Urothelium cell line (cell line): ENCODE measurements around the gene SMYD1.

ENCODE experiments used
- DNase-seq: peaks from one replicate; pipeline ENCODE4 v3.0.0; 2011; ENCODE audit warnings: low spot score, mixed read lengths
- FAIRE-seq: peaks from 2 replicates; lab custom pipeline; 2011; peaks lifted over from hg19 to GRCh38; lab: Jason Lieb, UNC

The SMYD1 gene

DNA sequence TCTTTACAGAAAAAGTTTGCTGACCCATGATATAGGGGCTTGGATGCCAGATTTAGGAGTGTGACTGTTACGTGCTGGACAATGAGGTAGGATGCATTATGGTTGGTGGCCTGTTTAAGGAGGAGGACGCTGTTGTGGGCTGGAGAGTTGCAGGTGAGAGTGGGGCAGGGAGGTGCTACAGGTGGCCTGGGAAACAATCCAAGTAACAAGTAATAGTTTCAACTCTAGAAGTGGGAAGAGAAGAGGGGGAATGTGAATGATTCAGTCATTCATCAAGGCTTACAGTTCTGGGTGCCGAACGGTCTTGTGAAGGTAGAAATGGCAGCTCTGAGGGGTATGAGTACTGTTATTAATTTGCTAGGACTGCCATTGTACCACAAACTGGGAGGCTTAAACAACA lies 54.1 kb downstream of the SMYD1 start:
- no peak for FAIRE-seq
- DNase-seq = no peak

DNA sequence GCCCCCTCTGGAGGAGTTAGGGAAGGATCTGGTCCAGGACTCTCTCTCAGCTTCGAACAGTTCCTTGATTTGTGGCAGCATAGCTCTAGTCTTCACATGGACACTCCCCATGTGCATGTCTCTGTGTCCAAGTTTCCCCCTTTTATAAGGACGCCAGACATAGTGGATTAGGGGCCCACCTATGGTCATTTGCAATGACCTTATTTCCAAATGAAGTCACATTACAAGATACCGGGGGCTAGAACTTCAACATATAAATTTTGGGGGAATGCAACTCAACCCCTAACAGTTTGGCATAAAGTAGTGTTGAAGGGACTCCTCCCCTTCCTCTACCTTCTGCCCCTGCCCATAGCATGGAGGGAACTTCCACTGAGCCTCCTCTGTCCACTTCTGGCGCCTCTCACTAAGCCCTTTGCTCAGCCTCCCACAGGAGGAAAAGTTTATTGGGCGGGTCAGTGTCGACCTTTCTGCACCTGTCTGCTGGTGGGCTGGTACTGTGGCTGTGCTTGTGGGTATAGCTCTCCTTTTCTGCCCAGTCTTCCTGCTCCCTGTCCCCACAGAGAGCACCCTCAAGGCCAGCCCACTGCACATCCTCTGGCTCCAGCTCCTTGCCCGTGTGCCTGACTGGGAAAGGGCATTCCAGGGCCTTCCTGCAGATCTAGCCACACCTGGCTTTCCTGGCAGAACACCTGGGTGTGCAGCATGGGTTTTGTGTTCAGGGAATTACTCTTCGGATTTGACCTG lies 54.7 kb downstream of the SMYD1 start:
- no peak for FAIRE-seq

DNA sequence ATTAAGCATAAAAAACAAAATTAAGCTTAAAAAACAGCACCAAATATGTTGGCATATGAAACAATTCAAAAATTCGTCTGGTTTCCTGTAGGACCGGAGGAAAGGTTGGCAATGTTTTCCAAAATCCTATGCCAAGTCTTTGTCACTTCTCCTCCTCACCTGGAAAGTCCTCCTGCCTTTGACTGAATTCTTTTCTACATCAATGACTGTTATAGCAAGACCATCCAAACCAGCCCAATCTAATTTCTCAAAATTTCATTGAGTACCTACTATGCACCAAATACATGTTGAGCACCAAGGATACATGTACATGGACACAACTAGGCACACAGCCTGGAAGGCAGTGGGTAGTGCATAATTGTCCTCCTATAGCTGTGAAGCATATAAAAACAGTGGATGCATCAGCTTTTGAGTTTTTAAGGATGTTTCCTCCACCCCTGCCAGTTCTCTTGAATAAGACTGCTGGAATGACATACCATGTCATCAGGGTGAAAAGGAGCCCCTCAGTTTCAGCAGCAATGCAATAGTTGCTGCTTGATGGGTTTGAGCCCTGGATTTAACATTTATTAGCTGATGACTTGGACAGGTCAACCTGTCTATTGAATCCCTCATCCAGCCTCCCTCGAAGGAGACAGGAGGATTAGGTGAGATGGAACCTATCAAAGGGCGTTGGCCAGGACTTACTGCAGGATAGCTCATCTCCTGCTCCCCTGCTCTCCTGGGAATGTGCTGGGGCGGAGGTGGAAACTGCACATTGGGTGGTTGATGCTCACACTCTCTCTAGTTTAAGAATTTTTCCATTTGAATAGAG lies 55.7 kb downstream of the SMYD1 start:
- FAIRE-seq (no peak), DNase-seq (no peak)

More for the DNA sequence above, 54.7 kb downstream of the SMYD1 start:
- DNase-seq = no peak

DNA sequence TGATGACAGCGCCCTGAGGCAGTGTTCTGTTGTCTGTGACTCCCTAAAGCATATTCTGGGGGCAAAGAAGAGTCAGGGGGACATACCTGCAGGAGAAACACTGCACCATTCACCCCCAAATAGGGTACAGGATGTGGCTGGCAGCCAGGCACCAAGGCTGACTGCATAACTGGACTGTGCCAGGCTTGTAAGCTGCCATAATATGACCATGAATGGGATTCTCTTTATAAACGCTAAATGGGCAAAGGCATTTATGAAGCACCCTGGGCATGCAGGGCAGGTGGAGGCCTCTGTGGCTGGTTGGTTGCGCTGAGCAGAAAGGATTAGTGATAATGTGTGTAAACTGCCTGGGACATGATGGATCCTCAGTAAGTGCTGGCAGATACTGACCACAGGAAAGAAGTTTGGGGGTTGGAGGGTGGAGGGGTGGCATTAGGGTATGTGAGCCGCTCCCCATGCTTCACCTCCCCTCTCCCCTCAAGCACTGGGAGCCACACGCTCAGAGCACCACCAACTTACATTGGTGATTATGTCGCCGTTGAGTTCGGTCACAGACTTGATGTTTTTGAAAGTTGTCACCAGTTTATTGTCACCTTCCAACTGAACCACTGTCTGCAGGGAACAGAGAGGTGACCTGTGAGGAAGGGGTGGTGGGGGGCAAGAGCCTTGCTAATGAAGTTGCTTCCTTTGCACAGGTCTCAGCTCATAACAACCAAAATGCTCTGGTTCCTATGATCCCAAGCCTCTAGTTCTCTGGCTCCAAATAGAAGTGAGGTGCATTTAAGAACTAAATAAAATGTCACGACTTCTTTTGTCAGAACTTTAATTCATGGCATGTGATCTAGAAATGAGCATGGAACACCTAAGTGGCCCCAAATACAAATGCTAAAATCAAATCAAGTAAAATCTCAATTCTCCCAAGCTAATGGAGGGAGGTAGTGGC lies 56.6 kb downstream of the SMYD1 start:
- DNase-seq = no peak
- FAIRE-seq = no peak

DNA sequence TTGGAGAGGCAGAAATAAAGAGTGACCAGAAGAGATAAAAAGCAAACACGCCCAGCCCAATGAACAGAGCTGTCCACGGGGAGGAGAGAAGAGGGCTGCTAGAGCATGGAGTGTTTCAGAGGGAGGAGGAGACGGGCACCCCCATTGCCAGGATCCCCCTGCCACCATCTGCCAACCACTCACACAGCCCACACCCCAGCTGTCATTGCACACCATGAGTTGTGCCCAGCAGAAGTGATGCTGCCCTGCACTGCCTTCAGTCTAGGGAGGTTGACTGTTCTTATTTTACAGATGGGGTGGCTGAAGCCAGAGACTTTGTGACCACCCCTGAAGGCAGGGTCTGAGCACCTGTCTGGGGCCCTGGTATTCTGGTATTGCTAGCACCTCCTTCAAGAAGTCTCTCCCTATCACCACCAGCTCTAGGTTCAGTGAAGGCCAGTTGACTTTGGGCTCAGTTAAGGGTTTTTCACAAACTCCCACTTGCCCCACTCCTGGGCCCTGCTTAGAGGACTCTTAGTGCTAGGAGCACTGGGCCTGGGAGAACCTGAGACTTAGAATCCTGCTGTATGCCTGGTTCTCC lies 57.8 kb downstream of the SMYD1 start:
- FAIRE-seq (no peak), DNase-seq (no peak)

DNA sequence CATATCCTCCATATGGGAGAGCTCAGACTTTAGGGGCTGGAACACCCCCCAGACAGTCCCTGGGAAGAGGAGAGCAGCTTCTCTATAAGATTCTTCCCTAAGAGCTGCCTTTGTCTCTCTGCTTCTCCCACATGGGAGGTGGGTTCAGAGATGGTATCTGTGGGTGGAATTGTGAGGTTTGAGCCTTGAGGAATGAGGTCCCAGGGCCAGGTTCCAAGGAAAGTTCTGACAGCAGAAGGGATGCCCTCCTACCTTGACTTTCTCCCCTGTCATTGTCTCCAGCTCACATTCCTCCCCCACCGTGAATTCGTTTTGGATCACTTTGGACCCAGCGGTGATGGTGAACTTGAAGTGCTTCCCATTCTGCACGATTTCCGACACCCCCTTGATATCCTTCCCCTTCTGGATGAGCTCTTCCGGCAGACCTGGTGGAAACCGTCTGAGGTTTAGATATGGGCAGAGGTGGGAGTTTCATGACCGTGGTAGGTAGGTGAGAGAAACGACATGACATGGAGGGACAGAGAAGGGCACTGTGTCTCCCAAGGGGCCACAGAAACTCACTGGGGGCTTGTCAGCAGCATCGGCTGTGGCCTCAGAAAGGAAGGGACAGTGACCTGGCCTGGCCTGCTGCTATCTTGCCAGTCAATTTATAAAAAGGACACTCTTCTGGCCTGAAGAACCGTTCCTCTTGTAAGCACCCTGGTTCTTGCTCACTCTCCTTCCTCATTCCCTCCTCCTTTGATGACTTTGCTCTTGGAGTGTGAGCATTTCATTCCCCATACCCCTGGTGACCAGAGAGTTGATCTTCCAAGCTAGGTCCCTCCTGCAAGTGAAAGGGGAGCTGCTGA lies 58.5 kb downstream of the SMYD1 start:
- no peak for FAIRE-seq
- no peak for DNase-seq

DNA sequence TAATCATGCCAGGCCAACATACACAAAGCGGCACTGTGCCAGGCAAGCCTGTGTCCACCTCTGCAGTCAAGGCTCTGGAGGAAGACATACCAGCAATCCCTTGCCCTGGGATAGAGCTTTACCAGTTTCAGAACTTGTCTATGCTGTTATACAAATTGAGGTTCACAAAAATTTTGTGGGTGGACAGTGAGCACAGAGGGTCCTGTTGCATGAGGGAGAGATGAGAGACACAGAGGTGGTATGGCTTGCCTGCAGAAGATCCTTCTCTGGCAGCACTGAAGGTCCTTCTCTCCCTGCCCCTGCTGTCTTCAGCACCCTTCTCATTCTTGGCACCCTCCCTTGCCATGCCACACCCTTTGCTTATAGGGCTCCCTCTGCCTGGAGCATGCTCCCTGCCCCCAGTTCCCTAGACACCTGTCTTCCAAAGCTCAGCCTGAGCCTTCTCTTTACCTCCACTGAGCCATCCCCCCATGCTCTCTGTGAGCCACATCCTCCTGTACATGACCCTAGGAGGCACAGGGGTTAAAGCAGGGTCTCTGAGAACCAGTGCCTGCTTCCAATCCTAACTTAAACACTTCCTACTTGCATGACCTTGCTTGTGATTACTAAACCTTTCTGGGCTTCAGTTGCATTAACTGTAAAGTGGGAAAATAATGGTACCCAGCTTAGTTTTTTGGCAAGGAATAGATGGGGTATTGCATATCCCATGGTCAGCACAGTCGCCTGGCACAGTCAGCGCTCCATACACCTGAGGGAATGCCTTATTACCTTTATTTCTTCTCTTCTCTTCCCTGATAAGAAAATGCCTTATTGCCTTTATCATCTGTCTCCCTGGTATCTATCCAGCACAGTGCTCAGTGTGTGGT lies 59.4 kb downstream of the SMYD1 start:
- FAIRE-seq (no peak), DNase-seq (no peak)

DNA sequence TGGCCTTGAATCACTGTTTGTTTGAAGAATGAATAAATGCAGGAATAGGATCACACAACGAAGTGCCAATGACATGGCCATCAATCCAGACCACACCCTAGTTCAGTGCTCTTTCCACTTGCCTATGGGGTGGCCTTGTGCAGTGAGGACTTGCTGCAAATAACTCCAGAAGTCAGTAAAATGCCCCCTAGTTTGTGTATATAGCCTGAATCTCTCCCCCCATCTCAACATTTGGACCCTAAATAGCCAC lies 59.9 kb downstream of the SMYD1 start:
- DNase-seq (no peak), FAIRE-seq (peak; percentile 23)

DNA sequence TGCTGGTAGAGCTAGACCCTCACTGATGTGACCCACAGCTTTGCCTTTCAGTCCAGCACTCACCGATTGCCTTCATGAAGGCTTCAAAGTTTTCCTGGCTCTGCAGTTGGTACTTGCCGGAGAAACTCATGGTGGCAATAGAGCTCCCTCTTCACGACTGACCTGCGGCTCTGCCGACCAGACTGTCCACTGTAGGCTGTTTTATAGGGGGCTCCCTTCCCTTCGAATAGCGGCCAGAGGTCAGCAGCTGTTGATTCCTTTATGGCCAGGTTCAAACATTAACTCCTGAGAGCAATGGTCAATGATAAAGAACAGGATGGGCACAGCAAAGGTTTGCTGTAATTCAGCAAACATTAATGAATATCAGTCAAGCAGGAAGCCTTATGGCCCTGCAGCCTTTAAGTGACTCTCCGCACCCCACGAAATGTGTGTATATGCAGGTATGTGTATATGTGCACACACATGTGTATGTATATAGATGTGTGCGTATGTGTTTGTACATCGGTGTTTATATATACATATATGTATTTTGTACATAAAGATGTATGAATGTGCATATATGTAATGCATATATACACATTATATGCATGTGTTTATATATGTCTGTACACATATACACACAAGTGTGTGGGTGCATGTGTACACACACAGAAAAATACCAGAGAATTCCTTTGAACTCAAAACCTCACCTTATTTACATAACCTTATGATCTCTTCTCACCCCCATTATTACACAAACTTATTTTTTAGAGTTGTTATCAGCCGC lies 60.4 kb downstream of the SMYD1 start, which contains the start of gene FABP1:
Gene FABP1, minus strand, starts transcription at position 175 of the 766 bp plus-strand sequence. Its CDS starts 45 bp downstream, at position 130.
- no peak for FAIRE-seq

DNA sequence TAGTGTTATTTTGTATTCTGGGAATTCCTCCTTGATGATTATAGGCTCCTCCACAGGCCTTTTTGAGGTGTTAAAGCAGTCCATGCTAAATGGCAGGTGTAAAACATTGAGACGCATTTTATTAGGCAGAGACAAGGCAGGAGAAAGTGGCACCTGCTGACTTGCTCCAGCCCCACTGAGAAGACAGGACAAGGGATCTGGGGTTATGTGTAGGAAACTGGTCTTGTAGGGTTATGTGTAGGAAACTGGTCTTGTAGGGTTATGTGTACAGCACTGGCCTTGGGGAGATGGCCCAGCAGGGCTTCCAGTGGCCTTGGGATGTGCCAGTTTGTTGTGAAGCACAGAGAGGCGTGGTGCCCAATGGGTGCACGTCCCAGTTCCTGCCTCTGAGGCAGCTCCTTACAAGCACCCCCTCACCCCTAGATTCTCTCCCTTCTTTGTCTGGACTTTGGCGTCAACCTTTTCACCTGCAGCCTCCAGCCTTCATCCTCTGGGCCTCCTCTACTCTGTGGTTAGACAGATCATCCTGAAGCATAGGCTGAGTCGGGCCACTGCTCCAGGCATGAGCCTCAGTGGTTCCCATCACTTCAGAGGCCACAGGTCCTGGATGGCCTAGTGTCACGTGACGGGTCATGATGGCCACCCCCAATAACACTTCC lies 61.2 kb downstream of the SMYD1 start:
- FAIRE-seq = no peak
- no peak for DNase-seq

More for the DNA sequence above, 60.4 kb downstream of the SMYD1 start, which contains the start of gene FABP1:
- no peak for DNase-seq

DNA sequence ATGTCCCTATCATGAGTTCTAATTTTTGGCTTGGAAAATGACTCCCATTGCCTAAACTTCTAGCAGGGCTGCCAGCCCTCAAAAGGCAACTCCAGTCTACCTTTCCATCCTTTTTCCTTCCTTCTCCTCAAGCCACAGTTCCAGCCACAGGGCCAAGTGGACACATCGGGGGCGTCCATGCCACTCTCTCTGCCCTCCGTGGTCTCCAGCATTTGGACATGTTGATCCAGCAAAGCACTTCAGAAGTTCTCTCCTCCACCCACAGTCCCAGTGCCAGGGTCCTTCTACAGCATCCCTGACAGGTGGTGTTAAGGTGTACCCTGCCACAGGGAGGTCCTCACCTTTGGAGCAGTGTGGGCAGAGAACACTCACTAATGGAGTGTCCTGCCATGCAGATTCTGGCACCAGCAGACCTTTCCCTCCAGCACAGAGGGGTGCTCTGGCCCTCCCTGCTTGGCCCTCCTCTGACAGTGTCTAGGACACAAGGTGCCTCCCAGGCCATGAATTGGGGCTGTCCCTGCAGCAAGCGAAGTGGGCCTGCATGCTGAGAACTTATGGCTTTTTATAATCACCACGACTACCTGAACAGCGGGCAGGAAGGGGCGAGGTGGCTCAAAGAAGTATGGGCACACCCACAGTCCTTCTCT lies 61.8 kb downstream of the SMYD1 start:
- DNase-seq (no peak), FAIRE-seq (no peak)

DNA sequence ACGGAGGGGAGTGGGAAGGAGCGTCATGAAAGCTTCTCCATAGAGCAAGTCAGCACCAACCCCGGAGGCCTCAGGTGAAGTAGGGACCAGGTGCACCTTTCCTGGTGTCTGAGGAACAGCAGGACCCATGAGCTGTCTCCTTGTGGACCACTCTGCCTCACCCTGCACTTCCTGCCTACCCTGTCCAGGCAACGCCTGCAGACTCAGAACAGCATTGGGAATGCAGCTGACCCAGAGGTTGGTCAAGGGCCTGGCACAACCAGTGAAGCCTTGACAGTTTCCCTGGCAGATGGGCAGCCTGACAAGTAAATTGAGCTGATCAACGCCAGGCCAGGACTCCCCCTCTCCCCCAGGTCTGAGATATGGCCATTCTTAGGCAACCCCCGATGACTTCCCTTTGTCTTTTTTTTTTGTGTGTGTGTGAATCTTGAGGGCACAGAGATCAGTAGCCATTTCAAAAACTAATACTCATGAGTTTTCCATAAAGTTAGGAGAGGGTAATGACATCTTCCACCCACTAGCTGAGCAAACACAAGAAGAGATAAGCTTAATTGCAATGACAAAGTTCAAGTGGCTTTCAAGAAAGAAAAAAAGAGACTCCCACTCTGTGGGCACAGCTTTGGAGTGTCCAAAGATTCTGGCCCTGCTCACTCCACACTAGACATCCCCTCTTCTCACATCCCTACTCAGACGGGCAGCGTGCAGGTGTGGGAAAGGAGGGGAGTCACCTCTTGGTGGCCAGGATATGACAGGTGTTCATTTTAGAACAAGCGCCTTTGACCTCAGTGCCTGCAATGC lies 63.8 kb downstream of the SMYD1 start:
- FAIRE-seq = no peak
- no peak for DNase-seq

DNA sequence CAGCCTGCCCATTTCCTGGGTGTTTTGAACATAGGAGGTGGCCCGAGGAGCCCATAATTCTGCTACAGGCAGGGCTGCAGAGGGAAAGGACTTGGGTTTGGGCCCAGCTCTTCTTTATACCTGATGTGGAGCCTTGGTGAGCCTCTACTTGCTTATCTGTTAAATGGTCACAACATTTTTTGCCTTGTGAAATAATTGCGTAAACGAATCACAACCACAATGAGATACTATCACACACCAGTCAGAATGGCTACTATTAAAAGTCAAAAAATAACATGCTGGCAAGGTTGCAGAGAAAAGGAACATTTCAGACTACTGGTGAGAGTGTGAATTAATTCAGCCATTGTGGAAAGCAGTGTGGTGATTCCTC lies 64.4 kb downstream of the SMYD1 start:
- DNase-seq (no peak), FAIRE-seq (no peak)

DNA sequence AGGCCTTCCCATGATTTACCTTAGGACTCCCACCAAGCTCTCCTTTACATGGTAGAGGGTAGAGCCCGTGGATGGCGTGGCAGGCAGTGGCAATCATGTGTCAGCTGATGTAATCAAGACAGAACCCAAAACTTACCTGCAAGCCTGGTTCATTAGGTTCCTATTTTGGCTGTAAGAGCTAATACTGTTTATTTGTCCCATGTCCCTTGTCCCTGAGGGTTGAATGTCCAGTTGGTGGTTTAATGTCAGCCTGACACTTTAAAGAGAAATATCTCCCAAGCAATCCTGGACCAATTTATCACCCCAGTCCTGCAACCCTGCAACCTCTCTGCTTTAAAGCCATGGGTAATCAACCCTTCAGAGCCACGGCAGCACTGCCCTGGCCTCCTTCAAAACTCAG lies 66.2 kb downstream of the SMYD1 start:
- DNase-seq = no peak
- no peak for FAIRE-seq

DNA sequence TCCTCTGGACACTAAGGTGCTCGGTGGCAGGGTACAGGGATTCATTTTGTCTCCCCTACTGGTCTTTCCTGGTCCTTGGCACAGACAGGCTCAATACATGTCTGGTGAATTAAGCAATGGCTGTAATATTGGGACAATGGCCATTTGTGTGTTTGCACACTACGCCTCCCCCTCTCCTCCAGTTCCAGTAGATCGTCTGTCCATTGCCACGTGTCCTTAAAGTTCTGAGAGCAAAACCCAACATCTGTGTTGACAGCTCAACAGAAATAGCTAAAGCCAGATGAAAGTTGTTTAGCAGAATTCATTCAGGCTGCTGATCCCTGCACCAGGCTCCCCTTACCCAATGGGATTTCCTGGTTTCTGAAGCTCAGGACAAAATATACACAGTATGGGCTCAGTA lies 69.2 kb downstream of the SMYD1 start:
- DNase-seq (no peak), FAIRE-seq (peak; percentile 20)

DNA sequence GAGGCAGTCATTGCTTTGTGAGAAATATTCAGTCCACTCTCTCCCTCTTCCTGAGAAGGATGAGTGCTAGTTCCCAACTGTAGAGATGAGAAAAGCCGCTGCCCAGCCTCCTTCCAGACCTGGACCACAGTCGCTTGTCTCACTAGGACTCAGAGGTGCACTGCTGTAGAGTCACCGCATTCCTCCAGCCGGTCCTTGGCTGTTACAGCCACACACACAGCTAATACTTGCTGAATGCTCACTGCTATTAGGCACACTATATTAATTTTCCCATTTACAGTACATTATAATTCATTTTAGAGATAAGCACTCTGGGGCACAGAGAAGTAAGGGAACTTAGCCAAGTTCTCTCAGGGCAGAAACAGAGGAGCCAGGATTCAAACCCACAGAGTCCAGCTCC lies 70.2 kb downstream of the SMYD1 start:
- FAIRE-seq = no peak
- DNase-seq = no peak
